A673 (cell line): Measurements from ENCODE around the gene ZBTB14.

Experiments
- CTCF ChIP-seq: fragments of 300-800, 200-600 bp; sonication (generic); conservative IDR thresholded peaks from 2 replicates; pipeline ENCODE4 v1.5.1; 2017; ENCODE audit warnings: low read depth, mild to moderate bottlenecking, antibody characterized with exemption, low read length, moderate library complexity, mixed read lengths
- EZH2 ChIP-seq: fragments of 200-600 bp; sonication (generic); IDR thresholded peaks from 2 replicates; pipeline ENCODE4 v1.6.1; 2017; ENCODE audit warnings: borderline replicate concordance, low read depth, mild to moderate bottlenecking, mixed read lengths, antibody characterized with exemption, low read length; ENCODE audit not compliant: poor library complexity, severe bottlenecking

- TF ChIP-seq CTCF = no peak
- TF ChIP-seq EZH2 = no peak
These were observed 7.1 kb upstream of the ZBTB14 start for GRCh38 chr18:5302606-5303005.
